GM20000 (cell line): ENCODE data around the gene NANP.

ENCODE experiments used
- DNase-seq: peaks from one replicate; pipeline ENCODE4 v3.0.0; 2012; ENCODE audit warnings: low spot score
- CTCF ChIP-seq: IDR thresholded peaks from 2 replicates; pipeline ENCODE4 v1.5.1; 2012; ENCODE audit warnings: mild to moderate bottlenecking, control low read depth; ENCODE audit errors: extremely low read depth, missing control alignments

The NANP gene

GRCh38 chr20:25574411-25574810 lies 49.4 kb downstream of the NANP start:
- no peak for DNase-seq
- TF ChIP-seq CTCF: no peak

GRCh38 chr20:25573288-25574251 lies 50.2 kb downstream of the NANP start:
- DNase-seq: no peak
- TF ChIP-seq CTCF: no peak

GRCh38 chr20:25571817-25572216 lies 52.0 kb downstream of the NANP start:
- no peak for TF ChIP-seq CTCF
- no peak for DNase-seq

- no peak for DNase-seq
Measured at GRCh38 chr20:25571240-25571639, 52.6 kb downstream of the NANP start.

GRCh38 chr20:25570148-25570530 lies 53.7 kb downstream of the NANP start:
- DNase-seq: no peak
- no peak for TF ChIP-seq CTCF

More at GRCh38 chr20:25571240-25571639, 52.6 kb downstream of the NANP start:
- no peak for TF ChIP-seq CTCF

GRCh38 chr20:25567286-25567685 lies 56.5 kb downstream of the NANP start:
- no peak for TF ChIP-seq CTCF
- no peak for DNase-seq

GRCh38 chr20:25566821-25567220 lies 57.0 kb downstream of the NANP start:
- no peak for TF ChIP-seq CTCF
- DNase-seq: no peak
